Activated naive CD4-positive, alpha-beta T cell treated with anti-CD3 and anti-CD28 coated beads, Interleukin-2, amount 50 U/mL, for 16 hours (primary cell): ENCODE data around the gene CDK14.

ENCODE experiments used
- DNase-seq: peaks from one replicate; pipeline ENCODE4 v3.0.0-alpha.2; 2020

CDK14 gene

GRCh38 chr7:91033574-91033973 is 437.5 kb downstream of the CDK14 start:
- no peak for DNase-seq

DNA sequence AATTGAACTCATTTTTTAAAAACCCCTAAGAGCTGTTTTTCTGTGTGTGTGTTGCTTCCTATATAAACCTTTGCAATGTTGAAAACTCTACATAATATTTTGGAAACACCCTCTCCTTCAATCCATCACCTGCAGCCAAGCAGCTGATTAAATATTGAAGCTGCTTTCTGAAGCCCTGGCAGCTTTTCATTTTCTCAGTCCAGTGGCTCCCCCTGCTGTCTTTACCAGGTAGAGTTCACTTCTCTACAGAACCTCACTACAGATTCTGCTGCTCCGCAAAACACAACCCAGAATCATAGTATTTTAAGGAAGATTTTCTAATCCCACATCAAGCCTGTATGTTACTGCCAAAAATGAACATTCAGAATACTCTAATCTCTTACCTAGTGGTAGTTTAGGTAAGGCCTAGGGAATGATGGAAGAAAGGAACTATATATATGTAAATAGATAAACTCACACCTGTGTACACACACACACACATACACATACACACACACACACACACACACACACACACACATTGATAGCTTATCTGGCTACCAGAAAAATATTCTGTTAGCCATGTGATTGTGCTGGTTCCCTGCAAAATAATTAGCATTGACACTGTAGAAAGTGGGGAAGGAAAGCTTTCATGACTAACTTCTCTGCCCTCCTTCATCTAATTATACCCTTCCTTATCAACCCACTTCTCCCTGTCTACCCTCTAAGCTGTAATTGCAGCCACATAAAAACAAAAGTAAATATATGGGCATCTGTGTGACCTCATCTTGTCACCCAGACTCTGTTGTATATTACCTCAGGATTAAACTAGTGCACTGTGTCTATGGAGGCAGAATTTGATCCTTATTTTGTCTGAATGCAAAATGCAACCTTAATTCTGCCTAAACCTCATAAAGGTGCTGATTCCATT is 438.6 kb downstream of the CDK14 start:
- DNase-seq = no peak

- DNase-seq = no peak
Observed at GRCh38 chr7:91039033-91039432, 442.9 kb downstream of the CDK14 start.

GRCh38 chr7:91041141-91041540 is 445.0 kb downstream of the CDK14 start:
- no peak for DNase-seq

- no peak for DNase-seq
Observed at GRCh38 chr7:91041901-91042484, 445.9 kb downstream of the CDK14 start.

DNA sequence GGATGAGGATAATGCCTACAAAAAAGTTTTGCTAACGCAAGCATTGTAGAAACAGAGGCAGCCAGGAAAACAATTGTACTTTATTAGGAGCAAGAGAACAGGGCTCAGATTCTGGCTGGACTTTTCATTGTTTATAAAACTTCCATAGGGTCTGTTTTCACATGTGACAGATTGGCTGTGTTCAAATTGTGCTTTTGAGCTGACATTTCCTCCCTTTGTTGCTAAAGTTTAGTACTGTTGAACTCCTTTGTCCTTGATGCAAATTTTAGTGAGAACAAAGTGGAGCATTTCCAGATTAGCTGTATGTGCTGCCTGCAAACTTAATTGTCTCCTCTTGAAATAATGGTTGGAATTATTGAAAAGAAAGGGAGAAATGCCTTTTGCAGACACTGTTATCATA is 447.1 kb downstream of the CDK14 start:
- no peak for DNase-seq

- no peak for DNase-seq
Observed at GRCh38 chr7:91043924-91044645, 448.0 kb downstream of the CDK14 start.

DNA sequence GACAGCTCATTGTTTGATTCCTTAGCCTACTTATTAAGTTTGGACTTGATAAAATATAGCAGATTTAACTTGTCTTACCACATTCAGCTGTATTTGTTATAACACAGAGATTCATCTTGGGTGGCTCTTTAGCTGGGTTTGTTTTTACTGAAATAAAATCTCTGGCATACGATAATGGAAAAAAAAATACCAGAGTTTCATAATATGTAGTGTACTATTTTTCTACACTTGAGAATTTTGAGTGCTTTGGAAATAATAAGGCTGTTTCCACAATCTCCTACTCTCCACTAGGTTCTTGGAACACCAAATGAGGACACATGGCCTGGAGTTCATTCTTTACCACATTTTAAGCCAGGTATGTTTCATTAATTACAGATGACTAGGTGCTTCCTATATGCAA is 449.5 kb downstream of the CDK14 start:
- no peak for DNase-seq

DNA sequence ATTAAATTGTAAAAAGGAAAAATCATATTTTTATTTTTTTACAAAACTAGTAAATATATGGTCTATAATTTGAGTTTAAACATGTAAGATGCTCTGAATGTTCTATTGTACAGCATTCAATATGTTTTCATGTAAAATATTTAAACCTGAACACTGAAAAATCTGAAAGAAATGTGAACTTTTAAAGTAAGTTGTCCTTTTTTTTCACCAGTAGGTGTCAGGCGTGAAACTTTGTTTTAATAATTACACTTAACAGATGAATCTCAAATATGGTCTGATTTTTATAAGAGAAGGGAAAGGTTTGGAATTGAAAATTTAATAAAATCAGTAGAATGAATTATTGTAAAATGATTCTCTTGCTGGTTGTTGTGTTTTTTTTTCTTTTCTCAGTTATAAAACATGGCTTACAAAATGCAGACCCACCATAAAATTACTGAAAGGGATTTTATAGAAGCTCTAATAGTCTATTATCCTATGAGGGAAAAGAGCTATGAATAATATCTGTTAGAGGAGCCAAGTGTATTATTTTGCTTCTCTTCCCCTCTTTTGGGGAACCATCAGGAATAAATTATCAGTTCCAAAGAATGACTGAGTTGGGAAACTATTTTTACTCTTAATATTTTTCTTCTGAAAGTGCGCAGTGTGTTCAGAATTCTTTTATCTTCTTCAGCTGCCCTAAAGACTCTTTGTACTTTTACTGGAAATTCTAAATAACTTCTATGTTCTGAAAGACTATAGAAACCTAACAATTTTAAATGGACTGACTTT is 450.4 kb downstream of the CDK14 start:
- no peak for DNase-seq

DNA sequence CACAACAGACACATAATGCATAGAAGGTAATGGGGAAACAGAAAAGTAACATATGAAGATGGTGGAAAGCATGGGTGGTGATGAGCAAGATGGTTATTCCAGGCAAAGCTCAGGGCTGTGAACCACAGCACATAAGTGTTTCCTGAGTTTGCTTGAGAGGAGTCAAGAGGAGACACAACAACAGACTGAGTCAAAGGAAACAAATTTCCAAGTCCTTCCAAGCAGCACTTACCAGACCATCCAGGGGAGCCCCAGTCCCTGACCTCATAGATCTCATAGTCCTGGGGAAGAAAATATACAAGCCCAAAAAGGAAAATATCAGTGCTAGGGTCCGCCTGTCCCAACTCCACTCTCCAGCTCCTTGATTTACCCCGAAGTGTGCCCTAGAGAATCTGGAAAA is 451.5 kb downstream of the CDK14 start:
- no peak for DNase-seq

DNA sequence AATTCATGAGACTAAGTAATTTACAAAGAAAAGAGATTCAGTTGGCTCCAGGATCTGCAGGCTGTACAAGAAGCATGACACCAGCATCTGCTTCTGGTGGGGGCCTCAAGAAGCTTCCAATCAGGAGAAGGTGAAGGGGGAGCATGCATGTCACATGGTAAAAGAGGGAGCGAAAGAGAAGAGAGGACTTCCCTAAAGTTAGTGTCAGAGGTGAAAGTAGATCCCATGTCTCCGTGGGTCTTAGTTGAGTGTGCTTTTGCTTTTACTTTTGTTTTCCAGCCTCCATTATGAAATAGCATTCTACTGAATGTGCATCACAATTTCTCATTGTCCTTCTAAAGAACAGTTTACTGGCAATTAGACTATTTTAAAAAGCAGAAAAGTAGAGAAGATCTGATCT is 454.6 kb downstream of the CDK14 start:
- DNase-seq = no peak

DNA sequence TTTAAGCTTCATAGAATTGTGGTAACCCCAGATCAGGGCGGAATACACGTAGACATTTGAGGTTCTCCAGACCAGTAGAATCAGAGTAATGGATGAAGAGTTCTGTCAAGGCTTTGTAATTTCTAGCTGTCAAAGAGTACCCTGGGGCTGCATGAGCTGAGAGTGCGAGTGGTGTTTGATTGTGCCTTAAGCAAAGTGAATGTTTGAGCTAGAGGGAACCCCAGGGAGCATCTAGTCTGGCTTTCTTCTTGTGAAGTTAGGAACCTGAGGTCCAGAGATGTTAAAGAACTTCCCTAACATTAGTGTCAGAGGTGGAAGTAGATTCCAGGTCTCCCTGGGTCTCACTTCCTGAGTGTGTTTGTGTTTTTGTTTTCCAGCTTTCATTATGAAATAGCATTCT is 455.8 kb downstream of the CDK14 start:
- DNase-seq = no peak

GRCh38 chr7:91054374-91054773 is 458.3 kb downstream of the CDK14 start:
- no peak for DNase-seq

DNA sequence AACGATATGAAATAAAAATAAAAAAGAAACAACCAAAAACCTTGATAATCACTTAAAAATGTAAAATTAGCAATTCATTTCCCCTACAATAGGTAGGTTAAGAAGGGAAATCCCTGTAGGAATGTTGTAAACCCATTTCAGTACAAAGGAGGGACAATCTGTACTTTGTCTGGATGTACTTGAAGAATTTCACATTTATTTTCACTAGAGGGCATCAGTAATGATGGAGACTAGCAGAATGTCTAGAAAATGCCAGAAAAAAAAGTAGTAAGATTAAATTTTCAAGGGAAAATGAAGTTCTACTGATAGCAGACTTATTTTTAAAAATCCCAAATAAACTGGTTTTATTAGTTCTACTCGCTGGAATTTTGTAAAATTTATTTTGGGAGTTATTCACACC is 459.1 kb downstream of the CDK14 start:
- no peak for DNase-seq

DNA sequence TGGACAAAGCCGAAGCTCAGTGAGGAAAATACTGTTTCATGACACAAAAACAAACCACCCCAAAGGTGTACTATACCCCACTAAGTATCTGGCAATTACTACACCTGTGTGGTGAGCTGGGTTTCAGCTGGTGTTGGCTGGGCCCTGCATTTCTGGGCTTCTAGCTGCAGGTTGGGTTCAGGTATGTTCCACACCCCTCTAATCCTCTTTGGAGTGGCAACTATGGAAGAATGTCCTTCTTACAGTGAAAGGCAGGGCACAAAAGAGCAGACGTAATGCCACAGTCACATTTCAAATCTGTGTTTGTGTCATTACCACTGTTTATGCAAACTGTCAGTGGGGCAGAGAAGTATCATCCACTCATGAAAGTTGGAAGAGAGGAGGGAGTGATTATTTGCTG is 466.6 kb downstream of the CDK14 start:
- no peak for DNase-seq

- DNase-seq = no peak
Observed at GRCh38 chr7:91064052-91064451, 467.9 kb downstream of the CDK14 start.

- no peak for DNase-seq
Observed at GRCh38 chr7:91064938-91065337, 468.8 kb downstream of the CDK14 start.

- DNase-seq = no peak
Observed at GRCh38 chr7:91066627-91067026, 470.5 kb downstream of the CDK14 start.

GRCh38 chr7:91067242-91067641 is 471.1 kb downstream of the CDK14 start:
- no peak for DNase-seq

DNA sequence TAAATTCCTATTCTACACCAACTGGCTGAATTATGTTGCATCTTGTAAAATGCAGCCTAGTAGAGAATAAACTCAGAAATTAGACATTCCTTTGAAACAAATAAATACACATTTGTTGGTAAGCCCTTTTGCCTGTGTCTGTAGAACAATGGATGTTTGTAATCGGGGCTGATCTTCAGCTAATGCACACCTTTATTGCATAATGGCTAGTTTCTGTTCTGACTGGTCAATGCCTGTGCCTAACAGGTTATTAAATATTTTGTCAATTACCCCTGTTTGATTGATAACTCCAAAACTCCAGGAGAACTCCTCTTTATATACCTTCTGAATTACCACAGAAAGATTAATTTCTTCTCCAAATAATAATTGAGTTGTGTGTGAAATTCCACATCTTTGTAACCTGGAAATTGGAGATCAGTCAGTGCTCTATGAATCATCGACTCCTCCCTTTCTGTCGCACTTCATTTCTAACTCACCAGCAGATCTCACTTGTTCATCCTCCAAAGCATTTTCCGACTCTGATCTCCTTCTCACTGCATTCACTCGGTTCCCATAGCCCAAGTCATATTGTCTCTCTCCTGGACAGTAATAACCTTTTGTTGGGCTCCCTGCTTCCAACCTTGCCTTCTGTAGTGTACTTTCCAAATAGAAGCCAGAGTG is 472.1 kb downstream of the CDK14 start:
- DNase-seq = no peak

GRCh38 chr7:91069146-91069545 is 473.0 kb downstream of the CDK14 start:
- DNase-seq = no peak

GRCh38 chr7:91079487-91079886 is 483.4 kb downstream of the CDK14 start:
- DNase-seq = no peak

DNA sequence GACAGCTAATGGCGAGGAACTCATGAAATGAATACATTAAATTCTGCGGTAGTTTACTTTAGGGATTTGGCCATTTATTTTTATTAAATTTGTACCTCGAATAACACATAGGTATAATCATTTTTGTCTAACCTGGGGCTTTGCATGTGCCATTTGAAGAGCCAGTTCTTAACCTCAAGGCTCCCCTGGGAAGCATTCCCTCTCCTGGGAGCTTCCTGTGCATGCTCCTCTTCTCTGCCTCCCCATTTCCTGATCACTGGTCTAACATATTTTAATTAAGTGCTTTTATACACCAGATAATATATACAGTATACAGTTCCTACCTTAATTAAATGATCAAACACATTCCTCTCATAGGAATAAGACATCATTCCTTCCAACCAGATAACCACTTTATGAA is 484.2 kb downstream of the CDK14 start:
- no peak for DNase-seq
